SJSA1 (cell line): ENCODE measurements around the gene SEC14L5. TPM values are rescaled to one million over a fixed set of nuclear protein-coding genes. Genes with fewer than 3 reads are reported as not detected.
A peak's percentile ranks its signal among the peaks of the same experiment; 100 is the strongest.

Source experiments
- DNase-seq, 2 experiments: peaks; one replicate each; pipeline ENCODE4 v3.0.0-alpha.2; 2015 to 2020; ENCODE audit warnings: low spot score in 2 of 2, low read depth in 1 of 2
- H3K27ac ChIP-seq: fragments of 250-450 bp; sonication (Bioruptor Pico); 2 replicates; pipeline ENCODE4 v1.5.1; 2020; ENCODE audit warnings: mild to moderate bottlenecking, moderate library complexity
- H3K27me3 ChIP-seq: fragments of 250-450 bp; sonication (Bioruptor Pico); replicated peaks from 2 replicates; pipeline ENCODE4 v1.5.1; 2020; ENCODE audit warnings: mild to moderate bottlenecking, moderate library complexity
- H3K36me3 ChIP-seq: fragments of 250-450 bp; sonication (Bioruptor Pico); 2 replicates; pipeline ENCODE4 v1.5.1; 2020; ENCODE audit warnings: mild to moderate bottlenecking
- H3K4me1 ChIP-seq: fragments of 250-450 bp; sonication (Bioruptor Pico); replicated peaks from 2 replicates; pipeline ENCODE4 v1.6.1; 2021; ENCODE audit warnings: mild to moderate bottlenecking
- H3K4me3 ChIP-seq: fragments of 250-450 bp; sonication (Bioruptor Pico); 2 replicates; pipeline ENCODE4 v1.5.1; 2020; ENCODE audit warnings: mild to moderate bottlenecking
- H3K9me3 ChIP-seq: fragments of 250-450 bp; sonication (Bioruptor Pico); replicated peaks from 2 replicates; pipeline ENCODE4 v1.5.1; 2020; ENCODE audit warnings: mild to moderate bottlenecking
- total RNA-seq: library from RNA; depleted of rRNA; stranded (reverse); fragments of >200 nt; shearing (Covaris generic); gene quantifications from 2 replicates; pipeline ENCODE4 v1.2.3, GENCODE V29; 2014

Gene SEC14L5
- total RNA-seq, 1 experiment from 2014 or later, result not detected

DNA sequence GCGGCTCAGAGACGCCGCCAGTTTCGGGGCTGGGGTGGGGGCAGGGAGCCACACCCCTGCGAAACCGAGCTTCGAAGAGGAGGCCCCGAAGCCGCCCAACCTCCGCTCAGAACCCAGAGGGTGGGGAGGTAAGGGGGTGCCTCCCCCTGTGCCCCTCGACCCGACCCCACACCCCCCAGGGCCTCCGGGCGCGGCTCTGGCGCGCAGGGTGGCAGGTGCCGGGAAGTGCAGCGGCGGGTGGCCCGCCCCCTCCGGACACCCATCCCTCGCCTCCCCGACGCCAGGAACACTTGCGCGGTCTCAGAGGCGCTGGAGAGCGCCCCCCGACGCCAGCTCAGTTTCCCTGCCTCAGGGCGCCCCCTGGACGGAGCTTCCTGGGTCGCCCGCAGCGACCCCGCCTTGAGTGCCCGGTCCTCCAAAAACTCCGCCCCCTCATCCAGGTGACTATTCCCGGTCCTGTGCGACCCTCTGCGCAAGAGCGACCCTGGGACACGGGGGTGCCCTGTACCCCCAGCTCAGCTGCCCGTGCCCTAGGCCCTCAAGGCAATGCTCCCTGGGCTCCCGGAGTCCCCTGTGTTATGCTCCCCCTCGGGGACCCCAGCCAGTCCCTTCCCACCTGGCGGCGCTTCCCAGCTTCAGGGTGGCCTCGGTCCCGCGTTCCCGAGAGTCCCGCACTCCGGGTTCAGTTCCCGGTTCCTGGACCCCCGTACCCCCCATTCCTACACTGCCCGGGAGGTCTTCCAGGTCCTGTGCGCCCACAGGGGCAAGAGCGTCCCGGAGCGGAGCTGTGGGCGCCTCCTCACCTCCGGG is 21.7 kb upstream of the SEC14L5 start:
- Histone ChIP-seq H3K27me3 (peaks cover 11% of the 10 kb centered on the region; the same call in 1 of the 2 replicates), H3K36me3 (no peaks in the 10 kb centered on the region), H3K4me1 (peaks cover 27% of the 10 kb centered on the region), H3K9me3 (no peaks in the 10 kb centered on the region), H3K4me3 (no peak overlapping the region; the same call in 1 of the 2 replicates), H3K27ac (no peak overlapping the region)
- DNase-seq, result no peak

DNA sequence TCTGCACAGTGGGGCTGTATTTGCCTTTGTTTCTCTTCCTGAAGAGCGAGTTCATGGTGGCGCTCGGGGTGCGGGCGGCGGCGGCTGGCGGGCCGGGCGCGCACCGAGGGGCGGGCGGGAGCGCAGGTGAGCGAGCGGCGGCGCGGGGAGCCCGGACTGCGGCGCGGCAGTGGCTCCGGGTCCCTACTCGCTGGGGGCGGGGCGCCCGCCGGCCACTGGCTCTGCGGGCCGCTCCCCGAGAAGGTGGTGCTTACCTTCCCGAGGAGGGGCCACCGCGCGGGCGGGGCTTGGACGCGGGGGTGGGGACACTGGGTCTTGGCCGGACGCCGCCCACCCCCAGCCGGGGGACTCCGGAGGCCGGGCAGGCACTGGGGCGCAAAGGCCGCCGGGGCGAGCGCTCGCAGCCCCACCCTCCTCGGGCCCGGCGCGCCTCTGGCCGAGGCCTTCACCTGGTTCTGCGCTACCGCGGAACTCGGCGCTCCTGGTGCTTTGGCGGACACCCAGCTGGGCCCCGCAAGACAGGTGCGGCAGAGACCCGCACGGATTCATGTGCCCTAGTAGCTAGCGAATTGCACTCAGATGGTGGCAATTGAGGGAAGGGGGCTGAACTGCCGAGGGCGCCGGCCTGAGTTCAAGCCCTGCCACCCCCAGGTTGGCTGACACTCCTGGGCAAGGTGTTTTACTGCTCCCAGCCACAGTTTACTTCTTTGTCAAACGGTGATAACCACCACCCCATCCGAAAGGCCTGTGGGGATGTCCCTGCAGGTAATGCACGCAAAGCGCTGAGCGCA is 20.9 kb upstream of the SEC14L5 start, which contains the start of gene PPL:
TSS of gene PPL (minus strand) at position 158 of the 791 bp plus-strand sequence. CDS start at position 55, 103 bp downstream.
- H3K36me3 ChIP-seq, result no peaks in the 10 kb centered on the region
- peaks cover 11% of the 10 kb centered on the region; the same call in 1 of the 2 replicates for H3K27me3 ChIP-seq
- H3K4me3 ChIP-seq, result no peak within 1 kb of the TSS; the same call in 1 of the 2 replicates
- DNase-seq, result no peak
- H3K27ac ChIP-seq, result no peak within 1 kb of the TSS
- no peaks in the 10 kb centered on the region for H3K9me3 ChIP-seq
- peaks cover 30% of the 10 kb centered on the region for H3K4me1 ChIP-seq

DNA sequence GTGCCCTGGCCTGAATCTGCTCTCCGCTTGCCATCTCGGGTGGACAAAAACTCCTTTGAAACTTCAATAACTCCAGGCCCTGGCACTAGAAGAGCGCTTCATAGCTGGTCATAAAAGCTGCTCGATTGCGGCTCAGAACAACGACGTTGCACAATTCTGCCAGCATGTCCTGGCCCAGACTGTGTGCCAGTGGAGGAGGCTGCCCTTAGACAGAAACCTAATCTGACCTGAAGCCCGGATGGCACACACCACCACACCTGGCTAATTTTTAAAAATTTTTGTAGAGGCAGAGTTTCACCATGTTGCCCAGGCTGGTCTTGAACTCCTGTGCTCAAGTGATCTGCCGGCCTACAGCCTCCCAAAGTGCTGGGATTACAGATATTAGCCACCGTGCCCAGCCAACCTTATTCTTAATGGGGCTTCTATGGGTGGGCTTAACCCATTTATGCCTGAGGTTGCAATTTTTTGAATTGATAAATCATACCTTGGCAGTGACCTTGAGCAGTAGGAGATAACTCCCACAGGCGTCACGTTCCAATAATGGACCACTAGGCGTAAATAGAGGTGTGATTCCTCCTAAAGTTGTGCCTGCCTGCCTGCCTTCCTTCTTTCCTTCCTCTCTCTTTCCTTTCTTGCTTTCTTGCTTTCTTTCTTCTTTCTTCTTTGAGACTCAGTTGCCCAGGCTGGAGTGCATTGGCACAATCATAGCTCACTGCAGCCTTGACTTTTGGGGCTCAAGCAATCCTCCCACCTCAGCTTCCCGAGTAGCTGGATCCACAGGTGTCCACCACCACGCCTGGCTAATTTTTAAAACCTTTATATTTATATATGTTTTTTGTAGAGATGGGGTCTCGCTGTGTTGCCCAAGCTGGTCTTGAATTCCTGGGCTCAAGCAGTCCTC is 20.1 kb upstream of the SEC14L5 start:
- Histone ChIP-seq H3K4me3 (no peak overlapping the region), H3K27me3 (peaks cover 11% of the 10 kb centered on the region; the same call in 1 of the 2 replicates), H3K9me3 (no peaks in the 10 kb centered on the region), H3K4me1 (peaks cover 39% of the 10 kb centered on the region), H3K36me3 (no peaks in the 10 kb centered on the region), H3K27ac (no peak overlapping the region)
- no peak for DNase-seq

DNA sequence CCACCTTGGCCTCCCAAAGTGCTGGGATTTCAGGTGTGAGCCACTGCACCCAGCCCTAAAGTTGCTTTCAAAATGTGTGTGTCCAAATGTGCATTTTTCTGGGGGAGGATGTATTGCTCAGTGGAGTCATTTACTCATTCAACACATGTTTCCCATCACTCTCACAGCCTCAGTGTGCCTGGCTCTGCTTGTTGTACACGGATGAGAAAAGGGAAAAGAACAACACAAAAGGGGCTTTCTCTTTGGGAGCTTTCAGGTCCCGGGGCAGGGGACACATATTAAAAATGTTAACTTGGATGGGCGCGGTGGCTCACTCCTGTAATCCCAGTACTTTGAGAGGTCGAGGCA is 19.5 kb upstream of the SEC14L5 start:
- peaks cover 45% of the 10 kb centered on the region for H3K4me1 ChIP-seq
- DNase-seq, result no peak
- H3K4me3 ChIP-seq, result no peak overlapping the region
- H3K27ac ChIP-seq, result no peak overlapping the region
- H3K27me3 ChIP-seq, result peaks cover 11% of the 10 kb centered on the region; the same call in 1 of the 2 replicates
- no peaks in the 10 kb centered on the region for H3K36me3 ChIP-seq
- H3K9me3 ChIP-seq, result no peaks in the 10 kb centered on the region

DNA sequence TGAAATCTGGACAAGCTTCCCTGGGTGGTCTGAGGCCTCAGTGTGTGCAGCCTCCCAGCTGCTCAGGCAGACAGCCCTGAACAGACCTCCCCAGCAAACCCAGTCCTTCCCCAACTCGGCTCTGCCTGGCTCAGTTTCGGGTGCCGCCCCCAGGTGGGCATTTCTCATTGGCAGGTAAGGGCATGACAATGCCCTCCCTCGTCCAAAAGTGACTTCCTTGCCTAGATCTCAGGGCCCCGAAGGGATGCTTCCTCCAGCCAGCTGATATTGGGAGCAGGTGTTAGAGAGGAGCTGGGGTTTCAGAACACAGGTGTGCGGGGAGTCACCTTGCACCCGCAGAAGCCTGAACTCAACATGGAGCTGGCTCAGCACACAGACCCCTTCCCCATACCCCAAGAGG is 17.4 kb upstream of the SEC14L5 start:
- Histone ChIP-seq H3K4me1 (peaks cover 64% of the 10 kb centered on the region), H3K27ac (no peak overlapping the region), H3K27me3 (peaks cover 9% of the 10 kb centered on the region; the same call in 1 of the 2 replicates), H3K4me3 (no peak overlapping the region), H3K9me3 (no peaks in the 10 kb centered on the region), H3K36me3 (no peaks in the 10 kb centered on the region)
- DNase-seq, result no peak

DNA sequence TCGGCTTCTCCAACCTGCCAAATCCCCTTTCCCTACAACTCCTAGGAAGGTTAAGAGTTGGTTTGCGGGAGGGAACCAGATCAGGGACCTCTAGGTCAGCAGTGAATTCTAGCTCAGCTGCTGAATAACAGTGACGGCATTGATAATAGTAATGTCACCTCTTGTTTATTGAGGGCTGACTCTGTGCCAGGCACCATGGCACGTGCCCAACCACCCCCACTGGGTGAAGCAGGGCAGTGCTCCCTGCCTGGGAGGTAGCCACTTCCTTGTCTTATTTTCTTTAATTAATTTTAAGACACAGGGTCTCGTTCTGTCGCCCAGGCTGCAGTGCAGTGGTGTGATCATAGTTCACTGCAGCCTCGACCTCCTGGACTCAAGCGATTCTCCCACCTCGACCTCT is 15.6 kb upstream of the SEC14L5 start:
- no peaks in the 10 kb centered on the region for H3K36me3 ChIP-seq
- no peaks in the 10 kb centered on the region for H3K9me3 ChIP-seq
- no peak for DNase-seq
- H3K4me3 ChIP-seq, result no peak overlapping the region
- peaks cover 59% of the 10 kb centered on the region for H3K4me1 ChIP-seq
- H3K27ac ChIP-seq, result peak overlapping the region; percentile 88
- H3K27me3 ChIP-seq, result no peaks in the 10 kb centered on the region; the same call in 1 of the 2 replicates

DNA sequence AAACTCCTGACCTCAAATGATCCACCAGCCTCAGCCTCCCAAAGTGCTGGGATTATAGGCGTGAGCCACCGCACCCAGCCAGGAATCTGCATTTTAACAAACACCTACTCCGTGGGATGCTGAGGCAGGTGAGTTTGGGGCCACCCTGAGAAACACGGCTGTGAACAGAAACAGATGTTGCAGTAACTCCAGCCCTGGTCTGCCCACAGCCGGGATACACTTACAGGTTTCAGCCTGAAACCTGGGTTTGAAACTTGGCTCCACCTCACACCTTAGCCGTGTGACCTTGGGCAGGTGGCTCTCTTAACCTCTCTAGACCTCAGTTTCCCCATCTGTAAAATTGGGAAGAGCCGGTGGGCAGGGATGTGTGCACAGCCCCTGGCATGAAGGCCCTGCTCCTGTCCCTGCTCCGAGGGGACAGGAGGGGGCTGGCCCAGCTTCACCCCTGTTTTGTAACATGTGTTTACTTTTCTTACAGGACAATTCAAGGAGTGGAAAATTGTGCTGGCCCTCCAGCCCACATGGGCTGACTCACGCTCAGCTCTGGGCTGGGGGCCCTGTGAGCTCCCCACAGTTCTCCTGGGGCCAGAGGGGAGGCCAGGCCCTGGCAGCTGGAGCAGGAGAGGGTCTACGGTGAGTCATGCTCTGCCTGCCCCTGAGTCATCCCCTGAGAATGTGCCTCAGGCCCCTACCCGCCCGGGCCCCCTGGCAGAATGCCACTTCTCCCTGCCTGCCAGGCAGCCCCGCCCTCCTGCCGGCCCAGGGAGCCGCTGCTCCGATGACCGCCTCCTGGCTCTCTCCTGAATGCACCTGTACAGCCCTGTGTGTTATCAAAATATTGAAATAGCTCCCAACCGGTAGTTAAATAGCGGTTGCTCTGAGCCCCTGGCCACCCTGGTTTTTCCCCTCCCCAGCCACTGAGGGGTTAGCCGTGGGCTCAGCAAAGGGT is 13.5 kb upstream of the SEC14L5 start:
- Histone ChIP-seq H3K4me1 (peaks cover 59% of the 10 kb centered on the region), H3K27ac (peak overlapping the region; percentile 88), H3K4me3 (no peak overlapping the region), H3K9me3 (no peaks in the 10 kb centered on the region), H3K36me3 (no peaks in the 10 kb centered on the region), H3K27me3 (no peaks in the 10 kb centered on the region)
- DNase-seq, result peak; percentile 99

DNA sequence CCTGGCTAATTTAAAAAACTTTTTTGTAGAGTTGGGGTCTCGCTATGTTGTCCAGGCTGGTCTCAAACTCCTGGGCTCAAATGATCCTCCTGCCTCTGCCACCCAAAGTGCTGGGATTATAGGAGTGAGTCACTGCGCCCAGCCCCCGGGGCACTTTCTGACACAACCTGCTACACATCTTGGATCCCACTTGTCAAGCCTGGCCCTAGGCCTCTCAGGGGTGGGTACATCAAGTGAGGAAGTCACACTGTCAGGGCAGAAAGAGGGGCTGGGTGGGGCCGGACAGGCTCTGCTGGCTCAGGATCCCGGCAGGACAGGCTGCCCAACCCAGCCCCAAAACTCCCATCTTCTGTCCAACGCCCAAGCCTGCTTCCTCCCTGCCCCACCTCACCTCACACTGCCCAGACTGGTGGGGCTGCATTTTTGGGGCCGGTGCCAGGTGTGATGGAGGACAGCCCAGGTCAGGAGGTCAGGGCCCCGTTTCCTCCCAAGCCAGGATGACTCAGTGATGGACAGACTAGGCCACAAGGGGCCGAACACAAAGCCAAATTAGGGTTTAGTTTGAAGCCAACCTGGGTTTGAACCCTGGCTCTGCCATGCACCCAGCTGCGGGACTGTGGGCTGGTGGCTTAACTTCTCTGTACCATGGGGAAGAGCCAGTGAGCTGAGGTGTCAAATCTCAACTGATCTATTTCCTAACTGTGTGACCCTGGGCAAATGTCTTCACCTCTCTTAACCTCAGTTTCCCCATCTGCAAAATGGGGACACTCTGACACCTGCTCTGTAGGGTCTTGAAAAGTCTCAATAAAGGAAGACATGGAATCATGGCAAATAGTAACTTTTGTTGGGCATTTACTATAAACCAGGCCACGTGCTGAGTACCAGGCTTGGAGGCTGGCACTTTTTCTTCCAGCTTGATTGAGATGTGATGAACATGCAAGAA is 12.3 kb upstream of the SEC14L5 start:
- H3K27me3 ChIP-seq, result no peaks in the 10 kb centered on the region
- H3K27ac ChIP-seq, result peak overlapping the region; percentile 6
- no peaks in the 10 kb centered on the region for H3K36me3 ChIP-seq
- peak; percentile 73 to 83 for DNase-seq
- H3K4me3 ChIP-seq, result no peak overlapping the region
- peaks cover 48% of the 10 kb centered on the region for H3K4me1 ChIP-seq
- no peaks in the 10 kb centered on the region for H3K9me3 ChIP-seq

DNA sequence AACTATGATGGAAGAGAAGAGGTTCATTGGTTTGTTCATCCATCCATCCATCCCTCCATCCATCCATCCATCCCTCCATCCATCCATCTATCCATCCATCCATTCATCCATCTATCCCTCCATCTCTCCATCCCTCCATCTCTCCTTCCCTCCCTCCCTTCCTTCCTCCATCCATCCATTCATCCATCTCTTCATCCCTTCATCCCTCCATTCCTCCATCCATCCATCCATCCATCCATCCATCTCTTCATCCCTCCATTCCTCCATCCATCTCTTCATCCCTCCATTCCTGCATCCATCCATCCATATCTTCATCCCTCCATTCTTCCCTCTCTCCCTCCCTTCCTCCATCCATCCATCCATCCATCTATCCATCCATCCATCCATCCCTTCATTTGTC is 11.2 kb upstream of the SEC14L5 start:
- no peaks in the 10 kb centered on the region for H3K9me3 ChIP-seq
- H3K27ac ChIP-seq, result no peak overlapping the region
- H3K4me3 ChIP-seq, result no peak overlapping the region
- DNase-seq, result no peak
- no peaks in the 10 kb centered on the region for H3K27me3 ChIP-seq
- peaks cover 42% of the 10 kb centered on the region for H3K4me1 ChIP-seq
- H3K36me3 ChIP-seq, result no peaks in the 10 kb centered on the region

DNA sequence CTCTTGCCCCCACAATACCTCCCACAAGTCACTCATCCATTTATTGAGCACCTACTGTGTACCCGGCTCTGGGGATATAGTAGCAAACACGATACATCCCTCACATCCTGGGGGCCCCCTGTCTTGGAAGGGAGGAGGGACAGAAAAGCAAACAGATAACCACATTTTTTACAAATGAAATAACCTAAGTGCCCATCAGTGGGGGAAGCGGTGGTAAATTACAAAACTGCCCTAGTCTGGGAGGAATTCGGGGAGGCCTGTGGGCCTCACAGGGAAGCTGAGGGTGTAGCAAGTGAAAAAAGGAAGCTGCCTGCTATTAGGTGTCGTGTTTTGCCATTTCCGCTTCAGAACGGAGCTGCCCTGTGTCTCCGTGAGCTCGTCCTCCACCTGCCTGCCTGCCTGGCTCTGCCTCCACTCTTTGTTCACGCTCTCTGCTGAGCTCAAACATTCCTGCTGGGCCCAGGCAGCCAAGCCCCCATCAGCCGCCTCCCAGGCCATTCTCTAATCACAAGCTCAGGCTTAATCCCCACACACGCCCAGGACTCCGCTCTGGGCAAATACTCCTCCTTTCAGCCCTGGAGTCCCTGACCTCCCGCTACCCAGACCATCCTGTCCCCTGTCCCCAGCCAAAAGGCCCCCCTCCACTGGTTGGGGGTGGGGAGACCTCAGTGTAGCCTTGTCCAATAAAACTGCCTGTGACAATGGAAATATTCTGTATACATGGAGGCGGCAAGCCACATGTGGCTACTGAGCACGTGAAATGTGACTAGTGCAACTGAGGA is 10.2 kb upstream of the SEC14L5 start:
- Histone ChIP-seq H3K9me3 (no peaks in the 10 kb centered on the region), H3K27ac (no peak overlapping the region), H3K4me3 (no peak overlapping the region), H3K27me3 (no peaks in the 10 kb centered on the region), H3K4me1 (peaks cover 32% of the 10 kb centered on the region), H3K36me3 (no peaks in the 10 kb centered on the region)
- DNase-seq, result no peak
